H9 (cell line): ENCODE measurements around the gene ERC2. TPM values are rescaled to one million over a fixed set of nuclear protein-coding genes. Genes with fewer than 3 reads are reported as not detected.

ENCODE experiments used
- DNase-seq: peaks from one replicate; pipeline ENCODE4 v3.0.0-alpha.2; 2017
- H2AFZ ChIP-seq: one replicate; pipeline ENCODE4 v1.6.1; 2013; ENCODE audit warnings: mild to moderate bottlenecking, low read length, control low read depth, moderate library complexity
- H2AK5ac ChIP-seq: 2 replicates; pipeline ENCODE4 v1.6.1; 2013; ENCODE audit warnings: low read length, control low read depth, mixed read lengths; ENCODE audit not compliant: insufficient read length
- H2BK120ac ChIP-seq: one replicate; pipeline ENCODE4 v1.6.1; 2013; ENCODE audit warnings: low read depth, mild to moderate bottlenecking, low read length, control low read depth, inconsistent platforms; ENCODE audit not compliant: poor library complexity, severe bottlenecking
- H2BK12ac ChIP-seq: 2 replicates; pipeline ENCODE4 v1.6.1; 2013; ENCODE audit warnings: low read length, control low read depth, mixed read lengths, low read depth; ENCODE audit not compliant: insufficient read length
- H2BK15ac ChIP-seq: 2 replicates; pipeline ENCODE4 v1.6.1; 2013; ENCODE audit warnings: low read depth, low read length, control low read depth
- H2BK20ac ChIP-seq: one replicate; pipeline ENCODE4 v1.6.1; 2013; ENCODE audit warnings: low read depth, mild to moderate bottlenecking, low read length, control low read depth, inconsistent platforms; ENCODE audit not compliant: poor library complexity, severe bottlenecking
- H2BK5ac ChIP-seq: 2 replicates; pipeline ENCODE4 v1.6.1; 2013; ENCODE audit warnings: low read length, control low read depth, mixed read lengths; ENCODE audit not compliant: insufficient read length
- H3K14ac ChIP-seq: 2 replicates; pipeline ENCODE4 v1.6.1; 2013; ENCODE audit warnings: low read length, control low read depth; ENCODE audit not compliant: insufficient read depth
- H3K18ac ChIP-seq: 2 replicates; pipeline ENCODE4 v1.6.1; 2013; ENCODE audit warnings: low read depth, mild to moderate bottlenecking, mixed read lengths, low read length, control low read depth; ENCODE audit not compliant: insufficient read length
- H3K23ac ChIP-seq: 2 replicates; pipeline ENCODE4 v1.6.1; 2013; ENCODE audit warnings: low read length, control low read depth, mixed read lengths, low read depth; ENCODE audit not compliant: insufficient read length
- H3K23me2 ChIP-seq: 2 replicates; pipeline ENCODE4 v1.6.1; 2013; ENCODE audit warnings: low read depth, mild to moderate bottlenecking, mixed read lengths, low read length, control low read depth; ENCODE audit not compliant: insufficient read length, poor library complexity, severe bottlenecking
- H3K27ac ChIP-seq: 2 replicates; pipeline ENCODE4 v1.5.1; 2013; ENCODE audit warnings: low read length, control low read depth, mixed read lengths, low read depth; ENCODE audit not compliant: insufficient read length
- H3K27me3 ChIP-seq: 2 replicates; pipeline ENCODE4 v1.6.1; 2013; ENCODE audit warnings: low read length, control low read depth, inconsistent platforms; ENCODE audit not compliant: insufficient read depth
- H3K4ac ChIP-seq: 2 replicates; pipeline ENCODE4 v1.6.1; 2013; ENCODE audit warnings: low read depth, mild to moderate bottlenecking, control low read depth, inconsistent platforms, low read length, moderate library complexity
- H3K4me1 ChIP-seq: 2 replicates; pipeline ENCODE4 v1.6.1; 2013; ENCODE audit warnings: low read length, control low read depth, inconsistent platforms; ENCODE audit not compliant: insufficient read depth
- H3K4me2 ChIP-seq: 2 replicates; pipeline ENCODE4 v1.6.1; 2013; ENCODE audit warnings: low read length, control low read depth, mixed read lengths; ENCODE audit not compliant: insufficient read length, insufficient read depth
- H3K56ac ChIP-seq: 2 replicates; pipeline ENCODE4 v1.6.1; 2013; ENCODE audit warnings: low read depth, mild to moderate bottlenecking, mixed read lengths, low read length, control low read depth; ENCODE audit not compliant: insufficient read length
- H3K79me1 ChIP-seq: 2 replicates; pipeline ENCODE4 v1.6.1; 2013; ENCODE audit warnings: low read depth, mild to moderate bottlenecking, moderate library complexity, low read length, control low read depth, inconsistent platforms; ENCODE audit not compliant: insufficient read depth, poor library complexity, severe bottlenecking
- H3K79me2 ChIP-seq: 2 replicates; pipeline ENCODE4 v1.6.1; 2013; ENCODE audit warnings: low read length, control low read depth, inconsistent platforms; ENCODE audit not compliant: insufficient read depth
- H3K9ac ChIP-seq: 2 replicates; pipeline ENCODE4 v1.6.1; 2013; ENCODE audit warnings: low read length, control low read depth, mixed read lengths; ENCODE audit not compliant: insufficient read length; ENCODE audit errors: extremely low read depth
- H3K9me3 ChIP-seq: one replicate; pipeline ENCODE4 v1.6.1; 2013; ENCODE audit warnings: low read depth, low read length, inconsistent platforms; ENCODE audit not compliant: control insufficient read depth
- H3T11ph ChIP-seq: one replicate; pipeline ENCODE4 v1.6.1; 2013; ENCODE audit warnings: mild to moderate bottlenecking, low read length, control low read depth, inconsistent platforms
- H4K20me1 ChIP-seq: one replicate; pipeline ENCODE4 v1.6.1; 2013; ENCODE audit not compliant: control insufficient read depth, insufficient read length, insufficient read depth
- H4K5ac ChIP-seq: 2 replicates; pipeline ENCODE4 v1.6.1; 2013; ENCODE audit warnings: low read depth, mild to moderate bottlenecking, mixed read lengths, low read length, control low read depth; ENCODE audit not compliant: insufficient read length
- H4K8ac ChIP-seq: replicated peaks from 2 replicates; pipeline ENCODE4 v1.6.1; 2013; ENCODE audit warnings: low read length, control low read depth, mixed read lengths, low read depth; ENCODE audit not compliant: insufficient read length
- H4K91ac ChIP-seq: 2 replicates; pipeline ENCODE4 v1.6.1; 2013; ENCODE audit warnings: low read depth, mild to moderate bottlenecking, moderate library complexity, mixed read lengths, low read length, control low read depth; ENCODE audit not compliant: insufficient read length
- H3K27ac Mint-ChIP-seq, 3 experiments: 2 replicates in 2 of 3; 3 replicates in 1 of 3; pipeline ENCODE4 v1.8.0; 2020 to 2021; ENCODE audit warnings: mixed read lengths in 3 of 3, mild to moderate bottlenecking in 1 of 3, moderate library complexity in 1 of 3
- H3K27me3 Mint-ChIP-seq: 2 replicates; pipeline ENCODE4 v1.8.0; 2021; ENCODE audit warnings: low read depth, mild to moderate bottlenecking, moderate library complexity, mixed read lengths
- H3K36me3 Mint-ChIP-seq, 3 experiments: 2 replicates in 2 of 3; 3 replicates in 1 of 3; pipeline ENCODE4 v1.8.0; 2020 to 2021; ENCODE audit warnings: low read depth in 3 of 3, mixed read lengths in 3 of 3; ENCODE audit not compliant: insufficient read depth in 1 of 3
- H3K4me1 Mint-ChIP-seq, 2 experiments: 2 replicates each; pipeline ENCODE4 v1.8.0; 2020; ENCODE audit warnings: mixed read lengths in 2 of 2
- H3K4me3 Mint-ChIP-seq, 2 experiments: 2 replicates in 1 of 2; 3 replicates in 1 of 2; pipeline ENCODE4 v1.8.0; 2020 to 2021; ENCODE audit warnings: mild to moderate bottlenecking in 2 of 2, mixed read lengths in 2 of 2, moderate library complexity in 1 of 2
- H3K9me3 Mint-ChIP-seq, 2 experiments: 2 replicates in 1 of 2; 3 replicates in 1 of 2; pipeline ENCODE4 v1.8.0; 2020; ENCODE audit warnings: mild to moderate bottlenecking in 2 of 2, mixed read lengths in 2 of 2, moderate library complexity in 1 of 2
- WGBS: extraction: QIAGEN DNeasy Blood & Tissue Kit; methylation state at CpG from one replicate; pipeline ENCODE4 v1.1.7; 2013; ENCODE audit warnings: missing lambda C conversion rate, low lambda C conversion rate, mixed read lengths; ENCODE audit not compliant: insufficient read length; ENCODE audit errors: extremely low coverage; 5-methylcytosine and 5-hydroxymethylcytosine counted together
- total RNA-seq: library from RNA; stranded (reverse); gene quantifications from 2 replicates; pipeline ENCODE4 v1.2.1, GENCODE V29; 2021
- TF ChIP-seq, protein P1 (sequence below): fragments of 200-600 bp; sonication (generic); conservative IDR thresholded peaks from 3 replicates; pipeline ENCODE4 v1.8.0; 2021; ENCODE audit warnings: antibody characterized with exemption, mild to moderate bottlenecking

The ERC2 gene
- total RNA-seq, 1 experiment from 2014 or later: 15.4 TPM

DNA sequence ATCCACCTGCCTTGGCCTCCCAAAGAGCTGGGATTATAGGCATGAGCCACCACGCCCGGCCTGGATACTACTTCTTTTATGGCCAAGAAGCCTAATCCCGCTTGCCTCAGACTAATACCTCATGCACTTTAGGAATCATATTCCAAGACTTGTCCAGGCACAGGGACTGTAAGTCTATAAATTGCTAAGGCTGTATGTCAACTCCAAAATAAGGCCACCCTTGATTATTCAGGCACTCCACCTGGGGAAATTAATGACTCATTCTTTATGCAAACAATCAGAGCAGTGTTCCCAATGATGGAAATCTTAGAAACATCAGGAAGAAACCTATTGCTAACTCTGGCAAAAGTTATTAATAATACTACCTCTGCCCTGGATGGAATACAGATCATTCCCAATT is 98.4 kb downstream of the ERC2 start:
- H4K91ac ChIP-seq: no peak overlapping the region
- TF ChIP-seq, protein P1, sequence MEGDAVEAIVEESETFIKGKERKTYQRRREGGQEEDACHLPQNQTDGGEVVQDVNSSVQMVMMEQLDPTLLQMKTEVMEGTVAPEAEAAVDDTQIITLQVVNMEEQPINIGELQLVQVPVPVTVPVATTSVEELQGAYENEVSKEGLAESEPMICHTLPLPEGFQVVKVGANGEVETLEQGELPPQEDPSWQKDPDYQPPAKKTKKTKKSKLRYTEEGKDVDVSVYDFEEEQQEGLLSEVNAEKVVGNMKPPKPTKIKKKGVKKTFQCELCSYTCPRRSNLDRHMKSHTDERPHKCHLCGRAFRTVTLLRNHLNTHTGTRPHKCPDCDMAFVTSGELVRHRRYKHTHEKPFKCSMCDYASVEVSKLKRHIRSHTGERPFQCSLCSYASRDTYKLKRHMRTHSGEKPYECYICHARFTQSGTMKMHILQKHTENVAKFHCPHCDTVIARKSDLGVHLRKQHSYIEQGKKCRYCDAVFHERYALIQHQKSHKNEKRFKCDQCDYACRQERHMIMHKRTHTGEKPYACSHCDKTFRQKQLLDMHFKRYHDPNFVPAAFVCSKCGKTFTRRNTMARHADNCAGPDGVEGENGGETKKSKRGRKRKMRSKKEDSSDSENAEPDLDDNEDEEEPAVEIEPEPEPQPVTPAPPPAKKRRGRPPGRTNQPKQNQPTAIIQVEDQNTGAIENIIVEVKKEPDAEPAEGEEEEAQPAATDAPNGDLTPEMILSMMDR: no peak
- H3T11ph ChIP-seq: no peak overlapping the region
- no peaks in the 10 kb centered on the region for H4K20me1 ChIP-seq
- Mint-ChIP-seq H3K27ac (no peak overlapping the region; a peak in 1 of 7 replicates), H3K4me3 (no peak overlapping the region), H3K36me3 (peaks cover 0 to under 1% (median 0%) of the 10 kb centered on the region in 3 experiments; a peak in 1 of 7 replicates), H3K4me1 (peaks cover 39 to 40% of the 10 kb centered on the region in 2 experiments), H3K9me3 (peaks cover 0 to under 1% of the 10 kb centered on the region in 2 experiments; a peak in 1 of 5 replicates), H3K27me3 (no peaks in the 10 kb centered on the region)
- no peak overlapping the region for H2BK15ac ChIP-seq
- no peaks in the 10 kb centered on the region for H3K9me3 ChIP-seq
- peaks cover 2% of the 10 kb centered on the region; the same call in 1 of the 2 replicates for H3K4me1 ChIP-seq
- no peak overlapping the region for H4K8ac ChIP-seq
- no peak overlapping the region for H2BK120ac ChIP-seq
- no peaks in the 10 kb centered on the region for H3K79me2 ChIP-seq
- H3K18ac ChIP-seq: no peak overlapping the region
- H2BK20ac ChIP-seq: no peak overlapping the region
- no peak overlapping the region for H3K14ac ChIP-seq
- no peak overlapping the region for H2BK12ac ChIP-seq
- no peak overlapping the region for H3K4me2 ChIP-seq
- no peak overlapping the region for H3K9ac ChIP-seq
- H3K27me3 ChIP-seq: no peaks in the 10 kb centered on the region
- no peak overlapping the region for H2BK5ac ChIP-seq
- H3K56ac ChIP-seq: no peak overlapping the region
- no peak overlapping the region for H2AFZ ChIP-seq
- H3K23me2 ChIP-seq: no peaks in the 10 kb centered on the region
- no peak overlapping the region for H2AK5ac ChIP-seq
- H3K27ac ChIP-seq: no peak overlapping the region
- DNase-seq: no peak
- no peak overlapping the region for H4K5ac ChIP-seq
- H3K4ac ChIP-seq: no peak overlapping the region
- WGBS: no CpG with 5 or more reads among the region's 3 CpGs
- H3K23ac ChIP-seq: no peak overlapping the region
- no peaks in the 10 kb centered on the region for H3K79me1 ChIP-seq
